CD4-positive, alpha-beta T cell treated with Interleukin-6 at 100 ng/mL for 8 hours (primary cell): ENCODE data around the gene BRS3.
"Not testable (repeated sequence)": the region's sequence is repeated elsewhere in the genome, so short reads cannot be mapped to it uniquely, and the experiment has no call there.

Experiments used
- DNase-seq: peaks from one replicate; pipeline ENCODE4 v3.0.0-alpha.2; 2020; ENCODE audit warnings: mixed read lengths, low spot score

Gene BRS3

DNA sequence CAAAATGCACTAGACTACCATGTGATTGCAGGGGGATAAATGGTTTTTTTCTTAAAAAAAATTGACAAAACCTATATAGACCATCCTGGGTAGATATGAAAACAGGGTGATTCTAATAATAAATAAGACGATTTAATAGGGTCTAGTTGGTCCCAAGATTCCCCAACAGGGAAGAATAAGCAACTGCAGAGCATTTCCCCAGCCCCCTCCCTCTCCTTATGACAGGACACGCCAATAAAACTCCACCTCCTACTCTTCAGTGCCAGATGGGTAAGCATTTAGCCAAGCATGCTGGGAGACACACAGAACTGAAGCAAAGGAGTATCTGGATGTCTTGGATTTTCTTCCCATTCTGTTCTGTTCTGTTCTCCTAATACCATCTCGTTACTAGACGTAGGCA lies at the start of gene BRS3:
Gene BRS3 (plus strand): TSS at position 301 of the 400 bp plus-strand sequence. CDS start 168 bp downstream, outside the sequence.
- no peak for DNase-seq

DNA sequence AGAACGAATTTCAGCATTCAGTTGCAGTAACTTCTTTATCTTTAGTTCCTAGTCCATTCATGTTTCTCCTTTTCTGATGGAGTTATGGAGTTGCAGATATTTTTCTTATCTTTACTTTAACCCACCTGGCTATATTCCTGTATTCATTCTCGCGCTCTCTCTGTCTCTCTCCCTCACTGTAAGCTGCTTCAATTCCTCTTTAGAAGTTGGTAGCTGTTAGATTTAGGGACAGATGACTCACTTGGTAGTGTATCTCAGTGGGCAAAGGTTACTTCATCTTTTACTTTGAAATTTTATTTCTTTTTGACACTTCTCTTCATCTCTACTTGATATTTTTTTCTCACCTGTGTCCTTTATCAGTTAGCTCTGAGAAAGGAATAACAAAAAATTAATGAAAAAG lies 49.6 kb upstream of the BRS3 start:
- no peak for DNase-seq

DNA sequence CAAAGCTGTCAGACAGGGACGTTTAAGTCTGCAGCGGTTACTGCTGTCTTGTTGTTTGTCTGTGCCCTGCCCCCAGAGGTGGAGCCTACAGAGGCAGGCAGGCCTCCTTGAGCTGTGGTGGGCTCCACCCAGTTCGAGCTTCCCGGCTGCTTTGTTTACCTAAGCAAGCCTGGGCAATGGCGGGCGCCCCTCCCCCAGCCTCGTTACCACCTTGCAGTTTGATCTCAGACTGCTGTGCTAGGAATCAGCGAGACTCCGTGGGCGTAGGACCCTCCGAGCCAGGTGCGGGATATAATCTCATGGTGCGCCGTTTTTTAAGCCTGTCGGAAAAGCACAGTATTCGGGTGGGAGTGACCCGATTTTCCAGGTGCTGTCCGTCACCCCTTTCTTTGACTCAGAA lies 42.1 kb upstream of the BRS3 start:
- DNase-seq = not testable (repeated sequence)

DNA sequence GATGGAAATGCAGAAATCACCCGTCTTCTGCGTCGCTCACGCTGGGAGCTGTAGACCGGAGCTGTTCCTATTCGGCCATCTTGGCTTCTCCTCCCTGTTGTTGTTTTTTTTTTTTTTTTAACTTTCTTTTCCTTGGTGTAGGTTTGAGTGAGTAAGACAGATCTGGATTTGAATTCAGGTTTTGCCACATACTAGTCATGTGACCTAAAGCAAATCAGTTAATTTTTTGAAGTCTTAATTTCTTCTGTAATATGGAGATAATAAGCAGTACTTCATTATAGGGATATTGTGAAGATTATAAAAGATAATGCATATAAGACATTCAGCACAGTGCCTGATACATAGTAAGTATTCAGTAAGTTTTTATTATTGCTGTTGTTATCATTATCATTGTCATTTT lies 41.5 kb upstream of the BRS3 start:
- no peak for DNase-seq

DNA sequence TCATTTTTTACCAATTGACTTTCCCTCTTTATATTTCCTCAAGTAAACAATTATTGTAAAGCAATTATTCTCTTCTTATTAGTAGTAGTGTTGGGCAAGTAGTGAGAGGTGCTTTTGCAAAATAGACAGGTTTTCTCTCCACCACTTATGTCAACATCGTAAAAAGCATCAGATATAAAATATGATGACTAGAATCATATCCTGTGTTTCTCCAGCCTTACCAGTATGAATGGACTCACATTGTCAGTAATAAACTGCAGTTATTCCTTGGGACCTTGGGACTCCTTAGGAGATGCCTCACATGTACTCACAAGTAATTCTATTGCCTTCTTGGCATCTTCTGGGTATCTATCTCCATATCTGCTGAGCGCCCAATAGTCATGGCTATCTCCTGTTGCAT lies 40.4 kb upstream of the BRS3 start:
- no peak for DNase-seq

DNA sequence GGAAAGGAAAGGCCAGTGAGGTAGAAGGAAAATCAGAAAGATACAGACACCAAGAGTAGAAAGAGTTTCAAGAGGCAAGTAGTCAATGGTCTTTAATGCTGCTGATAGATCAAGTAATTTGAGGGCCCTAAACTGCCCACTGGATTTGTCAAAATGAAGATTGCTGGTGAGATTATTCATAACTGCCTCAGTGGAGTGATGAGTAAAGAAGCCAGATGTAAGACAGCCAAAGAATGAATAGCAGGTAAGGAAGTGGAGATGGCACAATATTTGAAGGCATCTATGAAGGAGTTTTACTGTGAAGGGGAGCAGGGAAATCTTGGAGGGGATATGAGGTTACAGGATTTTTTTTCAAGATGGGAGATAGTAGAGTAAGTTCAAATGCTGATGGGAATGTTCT lies 39.8 kb upstream of the BRS3 start:
- DNase-seq = no peak

DNA sequence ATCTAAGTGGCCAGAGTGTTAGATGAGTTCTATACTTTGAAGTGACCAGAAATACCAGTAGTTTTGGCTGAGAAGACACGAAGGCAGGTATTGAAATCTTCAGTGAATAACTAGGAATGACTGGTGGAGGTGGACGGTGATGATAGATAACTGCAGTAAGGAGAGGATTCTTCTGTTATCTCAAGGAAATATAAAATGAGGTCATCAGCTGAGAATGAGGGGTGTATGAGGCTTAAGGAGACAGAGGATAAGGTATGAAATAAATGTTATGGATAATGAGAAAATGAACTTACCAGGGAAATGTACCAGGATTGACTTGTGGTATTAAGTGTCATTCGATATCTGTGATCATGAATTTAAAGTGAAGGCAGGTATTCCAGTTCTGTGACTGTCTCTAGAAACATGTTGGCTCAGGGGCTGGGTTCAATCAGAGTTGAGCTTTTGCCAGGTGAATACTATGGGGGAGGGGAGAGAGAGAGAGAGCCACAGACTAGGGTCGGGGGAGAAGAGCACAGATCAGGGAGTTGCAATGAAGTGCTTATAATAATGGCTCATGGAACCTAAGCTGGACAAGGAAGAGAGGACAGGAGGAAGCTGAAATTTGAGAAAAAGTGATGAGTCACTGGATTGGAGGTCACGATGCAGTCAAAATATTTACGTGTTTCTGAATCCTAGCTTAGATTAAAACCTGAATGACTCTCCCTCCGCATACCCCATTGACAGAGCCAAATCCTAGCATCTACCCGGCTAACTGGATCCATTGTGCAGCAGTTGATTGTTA lies 37.5 kb upstream of the BRS3 start:
- no peak for DNase-seq

DNA sequence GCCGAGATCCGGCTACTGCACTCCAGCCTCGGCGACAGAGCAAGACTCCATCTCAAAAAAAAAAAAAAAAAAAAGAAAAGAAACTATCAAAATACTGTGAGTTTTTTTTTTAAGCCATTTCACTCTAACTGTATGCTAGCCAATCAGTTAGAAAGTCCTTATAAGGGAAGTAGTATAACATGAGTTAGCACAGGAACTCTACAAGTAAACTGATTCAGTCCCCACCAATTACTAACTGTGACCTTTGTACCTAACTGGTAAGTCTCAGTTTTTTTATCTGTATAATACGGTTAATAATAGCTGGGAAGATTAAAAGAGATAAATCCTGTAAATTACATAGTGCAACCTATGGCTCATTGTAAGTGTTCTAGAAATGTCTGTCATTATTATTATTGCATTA lies 35.1 kb upstream of the BRS3 start:
- no peak for DNase-seq

DNA sequence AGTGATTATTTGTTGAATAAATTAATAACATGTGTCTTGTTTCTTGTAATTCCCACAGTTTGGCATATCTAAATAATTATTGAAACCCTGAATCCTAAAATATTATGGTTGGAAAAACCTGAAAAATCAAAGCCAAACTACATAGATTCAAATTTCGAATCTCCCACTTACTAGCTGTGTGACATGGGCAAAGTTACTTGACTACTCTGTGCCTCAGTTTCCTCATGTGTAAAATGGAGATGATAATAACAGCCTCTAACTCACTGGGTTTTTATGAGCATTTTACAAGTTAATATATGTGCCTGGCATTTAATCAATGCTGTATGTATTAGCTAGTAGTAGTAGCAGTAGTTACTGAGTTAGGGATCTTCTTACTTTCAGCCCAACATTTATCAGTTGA lies 34.6 kb upstream of the BRS3 start:
- no peak for DNase-seq

DNA sequence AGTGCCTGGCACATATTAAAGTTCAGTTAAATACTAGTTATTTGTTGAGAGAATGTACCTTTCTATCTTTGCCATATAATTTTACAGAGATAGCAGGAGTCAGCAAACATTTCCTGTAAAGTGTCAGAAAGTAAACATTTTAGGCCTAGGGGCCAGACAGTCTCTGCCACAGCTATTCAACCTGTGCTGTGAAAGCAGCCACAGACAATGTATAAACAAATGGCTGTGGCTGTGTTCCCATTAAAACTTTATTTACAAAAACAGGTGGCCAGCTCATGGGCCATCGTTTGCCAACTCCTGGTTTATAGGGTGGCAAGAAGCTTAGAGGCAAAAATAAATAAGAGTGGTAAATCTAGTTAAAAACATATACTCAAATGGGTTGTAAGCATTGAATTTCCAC lies 34.0 kb upstream of the BRS3 start:
- DNase-seq = no peak

DNA sequence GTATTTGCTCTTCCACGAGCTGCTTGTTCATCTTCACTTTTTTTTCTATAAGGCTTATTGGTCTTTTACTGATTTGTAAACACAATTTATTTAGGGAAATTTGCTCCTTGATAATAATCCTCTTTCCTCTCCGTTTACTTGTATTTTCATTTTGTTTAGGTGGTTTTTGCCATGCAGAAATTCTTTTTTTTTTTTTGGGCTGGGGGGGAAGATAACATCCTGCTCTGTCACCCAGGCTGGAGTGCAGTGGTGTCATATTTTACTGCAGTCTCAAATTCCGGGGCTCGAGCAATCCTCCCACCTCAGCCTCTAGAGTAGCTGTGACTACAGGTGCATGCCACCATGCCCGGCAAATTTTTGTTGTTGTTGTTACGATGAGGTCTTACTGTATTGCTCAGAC lies 31.6 kb upstream of the BRS3 start:
- DNase-seq = no peak

DNA sequence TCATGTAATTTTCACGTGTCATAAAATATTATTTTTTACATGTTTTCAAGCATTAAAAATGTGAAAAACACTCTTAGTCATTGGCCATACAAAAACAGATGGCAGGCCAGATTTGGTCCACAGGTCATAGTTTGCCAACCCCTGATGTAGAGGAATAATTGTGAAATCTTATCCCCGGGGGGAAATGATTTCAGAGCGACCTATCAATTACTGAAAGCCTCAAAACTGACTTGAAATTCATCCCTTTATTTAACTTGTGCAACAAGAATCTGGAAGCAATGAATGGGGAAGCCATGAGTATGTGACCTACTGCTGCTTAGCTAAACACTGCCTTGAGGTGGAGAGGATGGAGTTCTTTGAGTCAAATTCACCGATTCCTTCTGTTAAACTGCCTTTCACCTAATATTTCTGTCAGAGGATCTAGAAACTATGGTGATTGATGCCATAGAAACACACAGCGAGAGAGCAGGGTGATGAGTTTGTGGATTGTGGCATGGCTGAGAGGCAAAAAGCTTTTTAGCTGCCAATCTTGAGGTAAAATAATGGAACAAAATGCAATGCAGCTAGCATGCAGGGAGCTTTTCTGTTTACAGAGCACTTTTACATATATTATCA lies 30.3 kb upstream of the BRS3 start:
- no peak for DNase-seq

DNA sequence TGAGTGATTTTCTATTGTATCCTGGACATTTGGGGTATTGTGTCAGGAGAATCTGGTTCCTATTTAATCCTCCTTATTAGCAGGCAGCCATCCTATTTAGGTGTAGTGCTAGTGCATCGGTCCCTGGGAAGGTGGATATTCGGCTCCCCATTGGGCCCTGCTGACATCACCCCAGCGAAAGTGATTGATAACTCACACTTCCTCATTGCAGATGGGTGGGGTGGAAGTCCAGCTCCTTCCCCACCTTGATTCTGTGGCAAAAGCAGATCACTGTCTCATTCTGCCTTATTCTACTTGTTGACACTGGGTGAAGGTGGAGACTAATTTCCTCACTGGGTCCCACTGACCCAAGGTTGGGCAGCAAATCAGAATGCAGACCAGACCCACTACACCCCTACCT lies 23.2 kb upstream of the BRS3 start:
- no peak for DNase-seq

DNA sequence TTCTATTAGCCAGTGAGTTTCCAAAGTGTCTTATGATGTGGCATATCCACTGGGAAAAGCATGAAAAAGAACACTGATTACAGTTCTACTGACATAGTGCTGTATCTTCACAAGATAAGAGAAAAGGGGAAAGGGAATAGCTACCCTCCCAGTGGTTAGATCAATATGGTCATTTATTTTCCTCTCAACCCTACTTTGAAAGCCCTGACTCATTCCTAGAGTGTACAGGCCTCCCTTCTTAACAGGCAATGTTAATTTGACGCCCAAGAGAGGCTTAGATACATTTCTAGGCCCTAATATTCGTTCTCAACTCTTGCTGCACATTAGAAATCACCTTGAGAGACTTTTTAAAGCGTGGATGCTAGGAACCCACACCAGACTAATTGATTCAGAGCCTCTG lies 20.4 kb upstream of the BRS3 start:
- no peak for DNase-seq

DNA sequence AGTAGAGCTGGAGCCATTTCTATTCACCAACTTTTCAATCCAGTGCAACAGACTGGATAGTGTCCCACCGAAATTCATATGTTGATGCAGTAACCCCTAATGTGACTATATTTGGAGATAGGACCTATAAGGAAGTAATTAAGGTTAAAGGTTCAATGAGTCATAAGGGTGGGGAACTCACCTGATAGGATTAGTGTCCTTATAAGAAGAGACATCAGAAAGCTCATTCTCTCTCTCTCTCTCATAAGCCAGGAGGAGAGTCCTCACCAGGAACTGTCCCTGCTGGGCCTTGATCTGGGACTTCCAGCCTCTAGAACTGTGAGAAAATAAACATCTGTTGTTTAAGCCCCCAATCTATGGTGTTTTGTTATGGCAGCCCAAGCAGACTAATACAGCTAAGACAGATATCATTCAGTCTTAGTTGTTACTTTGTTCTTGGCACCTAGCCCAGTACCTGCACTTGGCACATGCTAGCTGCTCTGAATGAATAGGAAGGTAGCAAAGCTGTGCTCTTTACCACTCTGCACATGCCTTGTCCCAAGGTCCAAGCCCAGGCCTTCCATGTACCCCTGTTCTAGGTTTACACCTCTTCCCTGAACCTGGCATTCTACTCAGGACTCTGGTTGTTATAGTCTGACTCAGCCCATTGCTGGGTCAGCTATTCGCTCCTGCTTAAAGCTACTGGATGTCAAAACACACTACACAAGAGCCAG lies 19.2 kb upstream of the BRS3 start:
- no peak for DNase-seq

DNA sequence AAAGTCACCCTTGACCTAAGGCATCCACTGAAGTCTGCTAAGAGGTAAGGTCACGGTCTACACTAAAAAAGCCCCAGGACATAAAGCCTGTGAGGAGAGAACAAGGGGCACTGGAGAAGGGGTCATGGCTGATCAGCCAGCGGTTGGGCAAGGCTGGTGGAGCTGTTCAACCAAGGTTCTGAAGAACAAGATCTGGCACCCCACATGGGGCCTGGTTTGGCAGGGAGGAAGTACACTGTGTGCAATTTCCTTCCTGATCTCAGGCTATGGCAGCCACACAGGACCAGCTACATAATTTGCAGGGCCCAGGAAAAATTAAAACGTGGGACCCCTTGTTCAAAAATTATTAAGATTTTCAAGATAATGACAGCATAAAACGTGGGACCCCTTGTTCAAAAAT lies 14.1 kb upstream of the BRS3 start:
- DNase-seq = no peak

DNA sequence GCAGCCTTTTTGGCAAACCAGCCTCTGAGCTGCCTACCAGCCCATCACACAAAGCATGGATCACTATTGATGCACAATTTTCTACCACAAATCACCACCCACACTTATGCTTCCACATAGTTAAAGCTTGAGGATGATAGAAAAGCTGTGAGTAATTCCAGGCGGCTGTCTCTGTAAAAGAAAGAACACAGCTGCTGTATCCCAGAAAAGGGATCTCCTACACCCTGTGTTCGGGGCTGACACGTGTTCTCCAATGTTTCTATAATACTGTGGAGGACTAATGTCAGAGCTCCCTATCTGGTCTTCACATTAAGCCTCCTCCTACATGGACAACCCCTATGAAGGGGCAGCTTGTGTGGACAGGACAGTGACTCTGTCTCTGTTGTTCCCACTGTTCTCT lies 12.5 kb upstream of the BRS3 start:
- DNase-seq = no peak

DNA sequence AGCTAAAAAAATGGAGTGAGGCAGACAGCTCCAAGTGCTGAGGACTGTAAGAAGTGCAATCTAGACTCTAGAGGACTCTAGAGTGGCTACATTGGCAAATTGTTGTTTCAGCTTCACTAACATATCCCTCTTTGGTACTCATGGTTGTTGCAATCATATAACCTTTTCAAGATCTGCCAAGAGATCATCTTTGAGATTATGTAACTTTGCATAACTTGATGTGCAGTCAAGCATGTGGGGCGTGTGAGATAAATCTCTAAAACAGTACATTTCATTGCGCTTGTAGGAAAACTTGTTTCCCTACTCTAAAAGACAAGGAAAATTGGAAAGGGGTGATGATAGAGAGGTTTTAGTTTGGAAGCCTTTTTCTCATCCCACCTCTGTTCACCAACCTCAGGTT lies 11.2 kb upstream of the BRS3 start:
- DNase-seq = no peak

DNA sequence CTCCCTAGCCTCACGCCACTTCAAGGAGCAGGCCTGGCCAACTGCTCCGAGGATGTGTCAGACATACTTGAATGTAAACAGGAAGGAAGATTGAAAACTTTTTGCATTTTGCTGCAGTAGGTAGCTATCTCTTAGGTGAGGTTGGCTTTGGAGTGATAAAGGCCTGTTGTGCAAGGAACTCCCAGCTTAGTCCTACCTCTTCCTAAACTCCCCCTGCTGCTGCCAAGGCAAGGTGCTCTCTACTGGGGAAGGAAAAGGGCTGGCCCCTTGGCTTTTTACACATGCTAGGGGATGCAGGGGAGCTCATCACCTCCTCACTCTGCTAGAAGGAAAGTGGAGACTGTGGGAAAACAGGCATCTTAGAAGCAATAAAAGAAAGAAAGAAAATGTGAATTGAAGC lies 10.7 kb upstream of the BRS3 start:
- no peak for DNase-seq

DNA sequence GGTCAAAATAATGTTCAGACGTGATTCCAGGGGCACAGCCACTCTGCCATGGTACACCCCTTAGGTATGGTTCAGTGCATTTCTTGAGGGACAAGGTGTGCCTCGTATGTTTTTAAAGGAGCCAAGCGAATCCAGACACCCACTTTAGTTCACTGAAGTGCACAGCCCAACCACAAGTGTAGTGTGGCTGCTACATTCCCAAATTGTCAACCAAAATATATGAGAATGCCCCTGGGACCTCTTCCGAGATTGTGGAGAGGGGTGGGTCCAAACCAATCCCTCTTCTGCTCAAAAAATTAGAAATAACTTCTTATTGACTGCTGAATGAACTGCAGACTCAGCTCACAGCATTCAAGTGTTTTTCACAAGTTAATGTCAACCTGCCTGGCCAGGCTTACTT lies 7.4 kb upstream of the BRS3 start:
- DNase-seq = no peak

DNA sequence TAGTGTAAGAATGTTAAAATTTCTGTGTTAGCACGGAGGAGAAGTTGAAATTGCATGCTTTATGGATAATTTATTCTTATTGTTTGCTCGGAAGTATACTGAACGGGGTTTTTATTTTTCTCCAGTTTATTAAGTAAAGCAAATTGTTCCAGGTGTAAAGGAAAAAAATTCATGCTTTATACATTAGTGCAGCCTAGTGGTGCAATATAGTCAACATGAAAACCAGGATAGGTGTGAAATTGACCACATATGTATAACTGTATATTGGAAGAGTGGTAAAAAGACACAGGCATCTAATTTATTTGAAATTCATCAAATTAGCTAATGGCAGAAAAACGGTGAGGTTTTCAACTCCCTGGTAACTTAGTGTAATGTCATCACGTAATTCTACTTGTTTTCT lies 959 bp downstream of the BRS3 start:
- DNase-seq = no peak

DNA sequence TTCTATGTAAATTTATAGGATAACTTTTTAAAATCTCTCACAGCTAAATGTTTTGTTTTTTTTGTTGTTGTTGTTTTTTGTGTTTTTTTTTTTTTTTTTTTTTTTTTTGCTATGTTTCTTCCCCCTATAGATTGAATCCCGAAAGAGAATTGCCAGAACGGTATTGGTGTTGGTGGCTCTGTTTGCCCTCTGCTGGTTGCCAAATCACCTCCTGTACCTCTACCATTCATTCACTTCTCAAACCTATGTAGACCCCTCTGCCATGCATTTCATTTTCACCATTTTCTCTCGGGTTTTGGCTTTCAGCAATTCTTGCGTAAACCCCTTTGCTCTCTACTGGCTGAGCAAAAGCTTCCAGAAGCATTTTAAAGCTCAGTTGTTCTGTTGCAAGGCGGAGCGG lies 4.1 kb downstream of the BRS3 start:
- DNase-seq = no peak

DNA sequence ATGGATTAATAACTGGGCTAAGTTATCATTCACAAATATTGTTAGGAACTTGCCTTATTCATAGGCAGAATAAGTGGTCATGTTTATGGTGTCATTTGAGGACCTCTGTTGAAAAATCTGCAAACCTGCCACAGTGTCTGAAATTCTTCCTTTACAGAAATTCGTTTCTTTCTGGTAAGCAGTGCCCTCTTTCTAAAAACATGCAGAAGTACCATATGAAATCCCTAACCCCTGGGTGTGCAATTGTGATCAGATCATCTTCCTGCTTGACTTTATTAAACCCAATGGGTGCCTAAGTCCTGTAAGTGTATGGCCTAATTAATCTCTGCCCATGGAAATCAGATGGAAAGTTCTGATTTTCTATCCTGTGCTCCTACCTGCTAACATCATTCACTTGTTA lies 5.3 kb downstream of the BRS3 start:
- no peak for DNase-seq
